ENCODE measurements around the gene CREB3L4.

Gene CREB3L4

DNA sequence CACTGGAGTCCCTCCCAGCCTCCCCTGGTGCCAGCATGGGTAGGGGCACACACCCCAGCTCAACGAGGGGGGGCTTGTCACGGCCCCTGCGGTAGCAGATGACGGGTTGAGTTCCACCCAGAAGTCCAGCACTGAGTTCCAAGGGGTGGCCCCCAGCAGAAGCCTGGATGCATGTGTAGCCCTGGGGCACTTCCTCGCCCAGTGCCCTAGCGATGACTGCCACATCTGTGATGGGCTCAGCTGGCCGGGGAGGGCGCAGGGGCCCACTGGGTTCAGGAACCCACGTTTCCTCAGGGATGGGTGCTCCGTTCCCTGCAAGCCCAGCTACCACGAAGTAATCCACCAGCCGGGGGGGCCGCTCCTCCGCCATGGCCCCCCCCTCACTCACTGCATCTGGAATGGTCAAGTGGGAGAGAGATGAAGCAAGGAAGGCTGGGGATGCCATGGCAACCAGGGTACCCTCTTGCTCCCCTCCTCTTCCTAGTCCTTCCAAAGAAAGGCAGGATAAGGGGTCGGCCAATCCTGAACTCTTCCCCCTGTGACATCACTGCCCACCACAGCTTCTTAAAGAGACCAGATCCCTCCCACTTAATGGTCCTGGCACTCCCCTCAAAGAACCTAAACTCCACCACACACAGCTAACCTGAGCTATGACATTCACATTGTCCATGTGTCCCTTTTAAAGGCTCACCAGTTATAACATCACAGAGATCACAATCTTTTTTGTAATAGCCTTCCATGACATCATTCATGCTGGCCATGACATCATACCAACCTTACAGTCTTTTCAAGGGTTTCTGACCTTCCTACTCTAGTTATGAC is 23.5 kb upstream of the CREB3L4 start:
- Mint-ChIP-seq H3K4me3 (peak overlapping the region; percentile 90), H3K4me1 (ENCODE audit: low read depth) (peaks cover 87% of the 10 kb centered on the region), H3K27me3 (no peaks in the 10 kb centered on the region), H3K9me3 (no peaks in the 10 kb centered on the region), H3K27ac (peak overlapping the region; percentile 99), H3K36me3 (ENCODE audit: low read depth) (peaks cover 92% of the 10 kb centered on the region)
- intact Hi-C loops (cut with micrococcal nuclease), result loop anchor here (2.0 to 10.0 kb wide), 2 partner anchors 43 to 149 kb away; partner anchors contain the start of gene RAB13

GRCh38 chr1:153944827-153945117 is 22.9 kb upstream of the CREB3L4 start:
- H3K4me1 Mint-ChIP-seq (ENCODE audit: low read depth), result peaks cover 84% of the 10 kb centered on the region
- H3K27ac Mint-ChIP-seq, result peak overlapping the region; percentile 99
- H3K36me3 Mint-ChIP-seq (ENCODE audit: low read depth), result peaks cover 92% of the 10 kb centered on the region
- H3K27me3 Mint-ChIP-seq, result no peaks in the 10 kb centered on the region
- intact Hi-C loops (cut with micrococcal nuclease), result loop anchor here (1.0 to 10.0 kb wide), 3 partner anchors 21 to 150 kb away; partner anchors contain the start of gene RAB13
- H3K9me3 Mint-ChIP-seq, result no peaks in the 10 kb centered on the region
- peak overlapping the region; percentile 90 for H3K4me3 Mint-ChIP-seq

DNA sequence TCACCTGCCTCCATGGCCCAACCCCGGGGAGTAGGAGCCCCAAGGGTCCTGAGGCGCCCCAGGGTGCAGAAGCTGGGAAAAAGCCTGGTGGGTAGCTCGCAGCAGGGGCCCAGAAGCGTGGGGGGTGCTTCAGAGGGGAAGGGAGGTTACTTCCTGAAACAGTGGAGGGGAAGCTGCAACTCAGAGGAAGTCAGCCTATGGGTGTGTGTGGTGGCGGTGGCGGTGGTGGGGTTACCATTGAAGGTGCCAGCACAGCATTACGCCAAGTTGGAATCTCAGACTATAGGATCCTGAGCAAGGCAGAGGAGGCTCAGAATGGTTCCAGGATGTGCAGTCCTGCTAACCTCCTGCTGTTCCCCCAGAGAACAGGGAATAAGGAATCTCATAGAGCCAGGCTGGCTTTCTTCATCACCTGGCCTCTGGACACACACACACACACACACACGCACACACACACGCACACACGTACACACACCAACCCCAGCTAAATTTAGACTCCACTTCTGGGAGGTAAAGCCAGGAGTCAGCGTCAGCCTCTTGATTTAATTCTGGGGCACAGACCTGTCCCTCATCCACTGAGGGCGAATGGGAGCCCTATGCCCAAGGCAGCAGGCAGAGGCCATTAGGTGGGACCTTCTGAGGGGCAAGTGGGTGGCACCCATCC is 22.4 kb upstream of the CREB3L4 start:
- H3K4me1 Mint-ChIP-seq (ENCODE audit: low read depth), result peaks cover 83% of the 10 kb centered on the region
- intact Hi-C loops (cut with micrococcal nuclease), result loop anchor here (1.0 to 10.0 kb wide), 3 partner anchors 22 to 150 kb away; partner anchors contain the start of gene RAB13
- H3K36me3 Mint-ChIP-seq (ENCODE audit: low read depth), result peaks cover 92% of the 10 kb centered on the region
- peak overlapping the region; percentile 90 for H3K4me3 Mint-ChIP-seq
- H3K27ac Mint-ChIP-seq, result peak overlapping the region; percentile 99
- H3K27me3 Mint-ChIP-seq, result no peaks in the 10 kb centered on the region
- no peaks in the 10 kb centered on the region for H3K9me3 Mint-ChIP-seq

DNA sequence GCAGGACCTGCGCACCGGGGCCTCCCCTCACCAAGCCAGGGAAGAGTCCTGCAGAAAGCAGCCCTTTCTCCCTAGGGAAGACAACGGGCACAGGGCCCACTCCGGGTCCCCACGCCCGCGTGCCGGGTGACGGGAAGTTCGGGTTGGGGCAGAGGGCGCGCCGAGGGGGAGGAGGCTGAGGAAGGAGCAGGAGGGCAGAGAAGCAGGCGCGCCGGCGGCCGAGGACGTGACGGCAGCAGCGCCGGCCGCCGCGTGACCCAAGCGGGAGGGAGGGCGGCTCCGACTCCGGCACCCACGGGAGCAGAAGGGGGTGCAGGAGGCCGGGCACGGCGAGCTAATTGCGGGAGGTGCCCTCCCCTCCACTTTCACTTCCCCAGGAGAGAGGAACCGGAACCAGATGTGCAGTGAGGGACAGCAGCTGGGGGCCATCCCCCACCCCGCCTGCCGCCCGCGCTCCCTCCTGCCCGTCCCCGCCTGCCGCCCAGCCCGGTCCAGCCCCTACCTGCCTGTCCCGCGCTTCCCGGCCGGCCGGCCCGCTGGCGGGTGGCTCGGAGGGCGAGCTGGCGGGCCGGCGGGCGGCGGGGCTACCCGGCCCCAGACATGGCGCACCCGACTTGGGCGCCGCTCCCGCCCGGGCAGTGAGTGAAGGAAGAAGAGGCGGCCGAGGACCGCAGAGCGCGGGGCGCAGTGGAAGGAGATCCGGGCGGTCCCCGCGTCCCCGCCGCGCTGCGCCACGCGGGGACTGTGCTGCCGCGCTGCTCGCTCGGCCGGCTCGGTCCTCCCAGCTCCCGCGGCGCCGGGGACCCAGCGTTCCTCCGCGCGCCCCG is 21.7 kb upstream of the CREB3L4 start:
- peak overlapping the region; percentile 99 for H3K27ac Mint-ChIP-seq
- no peaks in the 10 kb centered on the region for H3K9me3 Mint-ChIP-seq
- intact Hi-C loops (cut with micrococcal nuclease), result loop anchor here (1.0 to 10.0 kb wide), 5 partner anchors 12 to 151 kb away; partner anchors contain the start of genes CRTC2, RAB13 and SLC39A1
- peak overlapping the region; percentile 90 for H3K4me3 Mint-ChIP-seq
- H3K36me3 Mint-ChIP-seq (ENCODE audit: low read depth), result peaks cover 92% of the 10 kb centered on the region
- H3K4me1 Mint-ChIP-seq (ENCODE audit: low read depth), result peaks cover 83% of the 10 kb centered on the region
- no peaks in the 10 kb centered on the region for H3K27me3 Mint-ChIP-seq

- intact Hi-C loops (cut with micrococcal nuclease), result loop anchor here (1.0 to 10.0 kb wide), 3 partner anchors 12 to 152 kb away; partner anchors contain the start of genes CRTC2 and SLC39A1
- Mint-ChIP-seq H3K4me1 (ENCODE audit: low read depth) (peaks cover 83% of the 10 kb centered on the region), H3K27me3 (no peaks in the 10 kb centered on the region), H3K27ac (peak within 1 kb of the TSS; percentile 99), H3K36me3 (ENCODE audit: low read depth) (peaks cover 92% of the 10 kb centered on the region), H3K9me3 (no peaks in the 10 kb centered on the region), H3K4me3 (peak within 1 kb of the TSS; percentile 90)
These were observed 21.0 kb upstream of the CREB3L4 start, which contains the start of gene DENND4B for GRCh38 chr1:153946622-153947241. TSS of gene DENND4B (minus strand) at chr1:153946718. CDS start at chr1:153944374, 2,344 bp downstream.

- Mint-ChIP-seq H3K4me3 (no peak overlapping the region), H3K36me3 (ENCODE audit: low read depth) (peaks cover 86% of the 10 kb centered on the region), H3K27me3 (no peaks in the 10 kb centered on the region), H3K27ac (peak overlapping the region; percentile 12), H3K9me3 (no peaks in the 10 kb centered on the region), H3K4me1 (ENCODE audit: low read depth) (peaks cover 81% of the 10 kb centered on the region)
- intact Hi-C loops (cut with micrococcal nuclease), result no loop called here
These were observed 16.5 kb upstream of the CREB3L4 start for GRCh38 chr1:153951183-153951582.

DNA sequence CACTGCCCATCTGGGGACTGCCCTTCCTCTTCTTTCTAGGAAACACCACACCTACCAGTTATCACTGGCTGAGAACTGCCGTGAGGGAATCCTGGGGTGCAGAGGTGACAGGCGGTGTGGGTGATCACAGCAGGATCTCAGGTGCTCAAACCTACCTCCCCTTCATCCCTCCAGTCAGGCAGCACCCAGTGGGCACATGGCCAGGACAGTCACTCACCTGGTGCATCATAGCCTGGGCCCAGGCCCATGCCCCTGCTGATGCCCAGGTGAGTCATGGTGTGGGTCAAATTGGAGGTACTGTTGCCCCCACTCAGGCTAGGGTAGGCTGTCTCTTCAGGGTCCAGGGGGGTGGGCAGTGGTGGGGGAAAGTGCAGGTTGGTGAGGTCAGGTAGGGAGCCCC is 15.9 kb upstream of the CREB3L4 start:
- no peaks in the 10 kb centered on the region for H3K27me3 Mint-ChIP-seq
- intact Hi-C loops (cut with micrococcal nuclease), result no loop called here
- peaks cover 85% of the 10 kb centered on the region for H3K4me1 Mint-ChIP-seq (ENCODE audit: low read depth)
- H3K4me3 Mint-ChIP-seq, result no peak overlapping the region
- no peaks in the 10 kb centered on the region for H3K9me3 Mint-ChIP-seq
- H3K27ac Mint-ChIP-seq, result no peak overlapping the region
- H3K36me3 Mint-ChIP-seq (ENCODE audit: low read depth), result peaks cover 84% of the 10 kb centered on the region

GRCh38 chr1:153953859-153954365 is 13.8 kb upstream of the CREB3L4 start:
- Mint-ChIP-seq H3K36me3 (ENCODE audit: low read depth) (peaks cover 83% of the 10 kb centered on the region), H3K4me1 (ENCODE audit: low read depth) (peaks cover 77% of the 10 kb centered on the region), H3K4me3 (no peak overlapping the region), H3K9me3 (no peaks in the 10 kb centered on the region), H3K27me3 (no peaks in the 10 kb centered on the region), H3K27ac (peak overlapping the region; percentile 20)
- intact Hi-C loops (cut with micrococcal nuclease), result no loop called here

- Mint-ChIP-seq H3K9me3 (no peaks in the 10 kb centered on the region), H3K36me3 (ENCODE audit: low read depth) (peaks cover 83% of the 10 kb centered on the region), H3K27ac (peak overlapping the region; percentile 20), H3K27me3 (no peaks in the 10 kb centered on the region), H3K4me1 (ENCODE audit: low read depth) (peaks cover 81% of the 10 kb centered on the region), H3K4me3 (no peak overlapping the region)
- intact Hi-C loops (cut with micrococcal nuclease), result no loop called here
These were observed 12.9 kb upstream of the CREB3L4 start for GRCh38 chr1:153954826-153955225.

DNA sequence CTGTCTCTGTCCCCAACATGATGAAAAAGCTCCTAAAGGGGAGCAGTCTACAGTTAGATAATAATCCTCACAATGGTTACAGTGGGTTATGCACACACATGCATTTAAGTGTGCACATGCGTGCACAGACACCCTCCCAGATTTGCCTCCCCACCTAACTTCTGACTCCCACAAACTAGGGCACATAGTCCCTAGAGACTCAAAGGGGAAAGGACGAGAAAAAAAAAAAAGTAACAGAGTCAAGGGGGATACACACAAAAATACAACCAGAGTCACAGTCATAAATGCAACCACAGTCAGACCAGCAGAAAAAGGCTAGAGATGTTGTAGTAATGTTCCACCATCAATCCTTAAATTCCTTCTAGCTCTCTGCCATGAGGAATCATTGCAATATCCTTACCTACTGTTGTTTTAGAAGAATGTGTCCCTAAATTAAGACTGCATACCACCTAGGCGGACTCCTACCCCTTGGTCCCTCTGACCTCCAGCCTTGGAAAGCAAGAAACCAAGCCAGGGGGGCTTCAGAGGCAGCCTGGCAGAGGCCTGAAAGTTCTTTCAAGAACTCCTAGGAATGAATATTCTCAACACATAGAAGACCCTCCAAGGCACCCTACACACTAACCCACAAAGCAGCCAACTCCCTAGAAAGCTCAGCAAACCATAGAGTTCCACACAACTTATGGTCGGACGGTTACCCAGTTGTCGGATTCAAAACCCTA is 10.5 kb upstream of the CREB3L4 start:
- no peaks in the 10 kb centered on the region for H3K9me3 Mint-ChIP-seq
- no peaks in the 10 kb centered on the region for H3K27me3 Mint-ChIP-seq
- peaks cover 81% of the 10 kb centered on the region for H3K4me1 Mint-ChIP-seq (ENCODE audit: low read depth)
- intact Hi-C loops (cut with micrococcal nuclease), result no loop called here
- H3K36me3 Mint-ChIP-seq (ENCODE audit: low read depth), result peaks cover 83% of the 10 kb centered on the region
- peak overlapping the region; percentile 94 for H3K4me3 Mint-ChIP-seq
- peak overlapping the region; percentile 94 for H3K27ac Mint-ChIP-seq

GRCh38 chr1:153957744-153958110 is 10.0 kb upstream of the CREB3L4 start:
- H3K27me3 Mint-ChIP-seq, result no peaks in the 10 kb centered on the region
- no peaks in the 10 kb centered on the region for H3K9me3 Mint-ChIP-seq
- peak overlapping the region; percentile 94 for H3K27ac Mint-ChIP-seq
- H3K4me3 Mint-ChIP-seq, result peak overlapping the region; percentile 94
- peaks cover 83% of the 10 kb centered on the region for H3K36me3 Mint-ChIP-seq (ENCODE audit: low read depth)
- intact Hi-C loops (cut with micrococcal nuclease), result loop anchor here (1.0 kb wide), 3 partner anchors 10 to 34 kb away; partner anchors contain the start of genes CREB3L4 and DENND4B
- H3K4me1 Mint-ChIP-seq (ENCODE audit: low read depth), result peaks cover 82% of the 10 kb centered on the region

- H3K9me3 Mint-ChIP-seq, result no peaks in the 10 kb centered on the region
- H3K4me1 Mint-ChIP-seq (ENCODE audit: low read depth), result peaks cover 79% of the 10 kb centered on the region
- intact Hi-C loops (cut with micrococcal nuclease), result loop anchor here (1.0 kb wide), 3 partner anchors 9 to 35 kb away; partner anchors contain the start of genes CREB3L4 and DENND4B
- H3K36me3 Mint-ChIP-seq (ENCODE audit: low read depth), result peaks cover 80% of the 10 kb centered on the region
- H3K27ac Mint-ChIP-seq, result peak within 1 kb of the TSS; percentile 94
- H3K4me3 Mint-ChIP-seq, result peak within 1 kb of the TSS; percentile 94
- H3K27me3 Mint-ChIP-seq, result no peaks in the 10 kb centered on the region
These were observed 9.4 kb upstream of the CREB3L4 start, which contains the start of gene CRTC2 for GRCh38 chr1:153958111-153958960. TSS of gene CRTC2 (minus strand) at chr1:153958612. CDS start at chr1:153958497, 115 bp downstream.

All from dendritic cell treated with granulocyte-macrophage colony-stimulating factor and Interleukin-4, amounts not matched to agents 40 ng/mL and 50 ng/mL, for 4 days (primary cell).